Calu3 (cell line): ENCODE data around the gene CLIC1. TPM values are rescaled to one million over a fixed set of nuclear protein-coding genes. Genes with fewer than 3 reads are reported as not detected.

Source experiments
- BruUV-seq: library from RNA; stranded (reverse); fragments of 400-500 nt; replicated peaks from 2 replicates; lab custom pipeline; 2021; lab: Mats Ljungman, UMichigan
- CTCF ChIA-PET: fragments of 300-600 bp; sonication (Branson Sonifier 250); formaldehyde crosslinking; loops from one replicate; lab custom pipeline; 2022; ENCODE audit warnings: antibody characterized with exemption; lab: Charles Lee
- DNase-seq: peaks from one replicate; pipeline ENCODE4 v3.0.0; 2022
- H3K27ac Mint-ChIP-seq: one replicate; pipeline ENCODE4 v1.8.0; 2022; ENCODE audit warnings: mixed read lengths; ENCODE audit not compliant: unreplicated experiment
- H3K27me3 Mint-ChIP-seq: one replicate; pipeline ENCODE4 v1.8.0; 2022; ENCODE audit warnings: mixed read lengths; ENCODE audit not compliant: unreplicated experiment
- H3K36me3 Mint-ChIP-seq: one replicate; pipeline ENCODE4 v1.8.0; 2022; ENCODE audit warnings: mild to moderate bottlenecking, moderate library complexity, mixed read lengths; ENCODE audit not compliant: insufficient read depth, unreplicated experiment
- H3K4me1 Mint-ChIP-seq: one replicate; pipeline ENCODE4 v1.8.0; 2022; ENCODE audit warnings: mild to moderate bottlenecking, low read depth, mixed read lengths; ENCODE audit not compliant: unreplicated experiment
- H3K4me3 Mint-ChIP-seq: one replicate; pipeline ENCODE4 v1.8.0; 2022; ENCODE audit warnings: mild to moderate bottlenecking, low read depth, moderate library complexity, mixed read lengths; ENCODE audit not compliant: unreplicated experiment
- H3K9me3 Mint-ChIP-seq: one replicate; pipeline ENCODE4 v1.8.0; 2022; ENCODE audit warnings: low read depth, mixed read lengths; ENCODE audit not compliant: unreplicated experiment
- intact Hi-C: fragments of 100-400 bp; cut with micrococcal nuclease; formaldehyde crosslinking; loops from one replicate; pipeline ENCODE4 v1.10.0; 2022; ENCODE audit not compliant: unreplicated experiment
- total RNA-seq: library from RNA; stranded (reverse); gene quantifications from 2 replicates; pipeline ENCODE4 v1.2.3, GENCODE V29; 2022
- TF ChIP-seq, protein P1 (sequence below): fragments of 200-600 bp; IDR thresholded peaks from one replicate; pipeline ENCODE4 v1.8.0; 2022; ENCODE audit warnings: antibody characterized with exemption; ENCODE audit not compliant: unreplicated experiment

Gene CLIC1
- total RNA-seq, 1 experiment from 2014 or later, result 943 TPM

DNA sequence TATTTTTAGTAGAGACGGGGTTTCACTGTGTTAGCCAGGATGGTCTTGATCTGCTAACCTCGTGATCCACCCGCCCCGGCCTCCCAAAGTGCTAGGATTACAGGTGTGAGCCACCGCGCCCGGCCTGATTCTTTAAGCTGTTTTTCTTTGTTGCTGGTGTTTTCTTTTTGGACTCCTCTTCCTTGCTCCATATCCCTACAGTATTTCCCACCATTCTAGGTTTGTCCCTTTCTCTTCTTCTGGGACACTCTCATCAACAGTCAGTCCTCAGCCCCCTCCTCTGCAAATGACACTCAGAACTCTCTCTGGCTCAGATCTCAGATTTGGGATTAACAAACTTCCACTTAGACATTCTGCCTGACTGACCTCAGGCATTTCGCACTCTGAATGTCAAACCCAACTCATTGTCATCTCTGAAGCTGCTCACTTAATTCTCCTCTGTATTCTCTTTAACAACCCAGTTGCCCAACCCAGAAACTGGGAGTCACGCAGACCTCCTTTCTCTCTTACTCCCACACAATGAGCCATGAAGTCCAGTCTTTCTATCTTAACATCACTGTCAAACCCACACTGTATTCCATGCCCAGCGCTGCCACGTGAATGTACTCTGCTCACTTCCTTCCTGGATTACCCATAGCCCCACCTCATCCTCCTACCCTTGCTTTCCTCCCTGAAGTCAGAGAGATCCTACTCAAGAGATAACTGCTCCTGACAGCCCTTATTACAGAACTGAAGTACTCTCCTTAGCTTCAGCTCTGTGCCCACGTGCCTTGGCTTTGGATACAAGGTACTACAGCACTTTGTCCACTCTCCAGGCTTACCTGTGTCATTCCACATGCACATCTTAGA lies 10.6 kb downstream of the CLIC1 start:
- DNase-seq, result no peak
- Mint-ChIP-seq H3K36me3 (peaks cover 35% of the 10 kb centered on the region), H3K4me3 (no peak overlapping the region), H3K9me3 (no peaks in the 10 kb centered on the region), H3K27ac (no peak overlapping the region), H3K4me1 (peaks cover 8% of the 10 kb centered on the region), H3K27me3 (peaks cover 10% of the 10 kb centered on the region)
- CTCF ChIA-PET, result interaction anchor here (0.7 kb wide), 1 partner anchor 153 kb away, joined by 3 read pairs; no protein-coding TSS in a partner anchor
- BruUV-seq, result no TSS peak
- TF ChIP-seq, protein P1, sequence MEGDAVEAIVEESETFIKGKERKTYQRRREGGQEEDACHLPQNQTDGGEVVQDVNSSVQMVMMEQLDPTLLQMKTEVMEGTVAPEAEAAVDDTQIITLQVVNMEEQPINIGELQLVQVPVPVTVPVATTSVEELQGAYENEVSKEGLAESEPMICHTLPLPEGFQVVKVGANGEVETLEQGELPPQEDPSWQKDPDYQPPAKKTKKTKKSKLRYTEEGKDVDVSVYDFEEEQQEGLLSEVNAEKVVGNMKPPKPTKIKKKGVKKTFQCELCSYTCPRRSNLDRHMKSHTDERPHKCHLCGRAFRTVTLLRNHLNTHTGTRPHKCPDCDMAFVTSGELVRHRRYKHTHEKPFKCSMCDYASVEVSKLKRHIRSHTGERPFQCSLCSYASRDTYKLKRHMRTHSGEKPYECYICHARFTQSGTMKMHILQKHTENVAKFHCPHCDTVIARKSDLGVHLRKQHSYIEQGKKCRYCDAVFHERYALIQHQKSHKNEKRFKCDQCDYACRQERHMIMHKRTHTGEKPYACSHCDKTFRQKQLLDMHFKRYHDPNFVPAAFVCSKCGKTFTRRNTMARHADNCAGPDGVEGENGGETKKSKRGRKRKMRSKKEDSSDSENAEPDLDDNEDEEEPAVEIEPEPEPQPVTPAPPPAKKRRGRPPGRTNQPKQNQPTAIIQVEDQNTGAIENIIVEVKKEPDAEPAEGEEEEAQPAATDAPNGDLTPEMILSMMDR, result no peak
- intact Hi-C loops, result no loop called here

DNA sequence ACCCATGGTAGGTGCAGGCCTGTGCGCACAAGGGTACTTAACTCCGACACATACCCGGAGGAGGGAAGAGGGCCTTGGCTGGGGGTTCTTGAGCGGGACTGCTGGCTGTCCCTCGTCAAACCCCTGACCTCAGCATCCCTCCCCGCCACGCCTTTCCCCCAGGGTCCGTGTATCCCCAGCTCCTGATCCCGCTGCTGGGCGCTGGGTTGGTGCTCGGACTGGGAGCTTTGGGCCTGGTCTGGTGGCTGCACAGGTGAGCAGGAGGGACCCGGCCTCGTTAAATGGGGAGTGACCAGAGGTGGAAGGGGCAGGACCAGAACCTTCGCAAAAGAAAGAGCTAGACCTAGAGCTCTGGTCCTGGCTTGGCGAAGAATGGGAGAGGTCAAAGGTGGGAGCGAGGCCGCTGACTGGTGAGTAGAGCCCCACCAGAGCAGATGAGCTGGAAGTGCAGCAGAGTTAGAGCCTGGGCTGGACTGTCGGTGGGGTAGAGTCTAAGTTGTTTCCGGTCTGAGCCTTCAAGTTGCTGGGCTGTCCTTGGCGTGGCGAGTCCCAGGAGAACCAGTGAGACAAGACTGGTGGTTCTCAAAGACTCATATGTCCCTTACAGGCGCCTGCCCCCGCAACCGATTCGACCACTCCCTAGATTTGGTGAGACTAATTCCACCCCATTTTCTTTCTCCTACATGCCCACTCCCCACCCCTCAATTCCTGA lies 12.2 kb downstream of the CLIC1 start:
- peaks cover 14% of the 10 kb centered on the region for H3K4me1 Mint-ChIP-seq
- H3K27me3 Mint-ChIP-seq, result peaks cover 15% of the 10 kb centered on the region
- DNase-seq, result no peak
- H3K4me3 Mint-ChIP-seq, result no peak overlapping the region
- intact Hi-C loops, result no loop called here
- peaks cover 19% of the 10 kb centered on the region for H3K36me3 Mint-ChIP-seq
- CTCF ChIA-PET, result interaction anchor here (0.9 to 3.1 kb wide), 2 partner anchors 14 to 46 kb away, joined by 3 to 14 read pairs; no protein-coding TSS in a partner anchor
- BruUV-seq, result no TSS peak
- TF ChIP-seq, protein P1, result no peak
- no peaks in the 10 kb centered on the region for H3K9me3 Mint-ChIP-seq
- H3K27ac Mint-ChIP-seq, result no peak overlapping the region

DNA sequence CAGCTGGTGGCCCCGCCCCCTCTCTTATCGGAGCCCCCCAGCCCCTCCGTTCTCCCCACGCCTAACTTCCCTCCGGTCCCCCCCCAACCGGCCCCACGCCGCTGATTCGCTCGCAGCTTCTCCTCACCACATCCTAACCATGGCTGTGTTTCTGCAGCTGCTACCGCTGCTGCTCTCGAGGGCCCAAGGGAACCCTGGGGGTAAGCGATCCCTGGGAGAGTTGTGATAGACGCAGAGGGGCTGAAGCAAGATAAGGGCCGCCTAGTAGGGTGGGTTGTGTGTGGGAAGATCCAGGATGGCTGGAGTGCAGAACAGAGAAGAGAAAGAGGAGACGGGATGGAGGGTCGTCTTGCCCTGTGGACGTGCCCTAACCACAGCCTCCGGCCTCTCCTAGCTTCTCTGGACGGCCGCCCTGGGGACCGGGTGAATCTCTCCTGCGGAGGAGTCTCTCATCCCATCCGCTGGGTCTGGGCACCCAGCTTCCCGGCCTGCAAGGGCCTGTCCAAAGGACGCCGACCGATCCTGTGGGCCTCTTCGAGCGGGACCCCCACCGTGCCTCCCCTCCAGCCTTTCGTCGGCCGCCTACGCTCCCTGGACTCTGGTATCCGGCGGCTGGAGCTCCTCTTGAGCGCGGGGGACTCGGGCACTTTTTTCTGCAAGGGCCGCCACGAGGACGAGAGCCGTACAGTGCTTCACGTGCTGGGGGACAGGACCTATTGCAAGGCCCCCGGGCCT lies 12.9 kb downstream of the CLIC1 start, which contains the start of gene MPIG6B:
Gene MPIG6B (plus strand): TSS at position 129 of the 735 bp plus-strand sequence. CDS start 11 bp downstream, at position 140.
- BruUV-seq, result no TSS peak
- no peak for DNase-seq
- peaks cover 15% of the 10 kb centered on the region for H3K27me3 Mint-ChIP-seq
- peaks cover 21% of the 10 kb centered on the region for H3K4me1 Mint-ChIP-seq
- intact Hi-C loops, result no loop called here
- no peak within 1 kb of the TSS for H3K4me3 Mint-ChIP-seq
- H3K9me3 Mint-ChIP-seq, result no peaks in the 10 kb centered on the region
- H3K27ac Mint-ChIP-seq, result no peak within 1 kb of the TSS
- peaks cover 15% of the 10 kb centered on the region for H3K36me3 Mint-ChIP-seq
- CTCF ChIA-PET, result interaction anchor here (0.6 to 3.1 kb wide), 5 partner anchors 11 to 47 kb away, joined by 3 to 14 read pairs (median 5); no protein-coding TSS in a partner anchor
- TF ChIP-seq, protein P1, result no peak

DNA sequence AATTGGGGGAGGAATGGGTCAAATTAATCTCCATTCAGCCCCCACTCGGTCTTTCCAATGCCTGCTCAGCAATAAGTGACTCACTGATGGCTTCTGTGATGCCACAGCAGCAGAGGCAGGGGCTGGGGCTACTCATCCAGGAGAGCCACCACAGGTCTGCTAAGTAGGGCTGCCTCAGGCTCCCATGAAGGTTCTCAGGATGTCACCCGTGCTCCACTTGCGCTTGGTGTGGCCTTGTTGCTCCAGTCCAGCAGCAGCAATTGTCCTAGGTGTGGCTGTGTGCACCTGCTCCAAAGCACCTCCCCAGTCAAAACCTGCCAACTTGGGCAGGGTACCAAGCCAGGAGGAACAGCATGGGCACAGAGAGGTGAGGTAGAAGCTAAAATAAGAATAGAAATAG lies 14.2 kb downstream of the CLIC1 start:
- intact Hi-C loops, result no loop called here
- Mint-ChIP-seq H3K4me1 (peaks cover 34% of the 10 kb centered on the region), H3K36me3 (peaks cover 13% of the 10 kb centered on the region), H3K4me3 (no peak overlapping the region), H3K27ac (no peak overlapping the region), H3K9me3 (no peaks in the 10 kb centered on the region), H3K27me3 (peaks cover 15% of the 10 kb centered on the region)
- DNase-seq, result no peak
- TF ChIP-seq, protein P1, result no peak
- CTCF ChIA-PET, result interaction anchor here (0.6 to 3.1 kb wide), 4 partner anchors 13 to 160 kb away, joined by 3 to 14 read pairs (median 4); partner anchors contain the start of gene ABHD16A
- BruUV-seq, result no TSS peak
